A549 treated with DMSO at 1 μM for 4 hours (cell line): ENCODE measurements around the gene DUX4. TPM values are rescaled to one million over a fixed set of nuclear protein-coding genes. Genes with fewer than 3 reads are reported as not detected.

Experiments
- total RNA-seq: library from RNA; stranded (reverse); fragments of 200-300 nt; extraction: Qiagen RNA extraction; gene quantifications from 5 replicates; pipeline ENCODE4 v1.2.3, GENCODE V29; 2022; ENCODE audit warnings: low read depth

The DUX4 gene
- not detected in 5 replicates for total RNA-seq

GRCh38 chr4:190173428-190173827, at the start of gene DUX4:
TSS of gene DUX4 (plus strand) at chr4:190173774. CDS start at chr4:190173774, 0 bp downstream.

Other genes with a start within 250 kb of the DUX4 start
- gene FRG1, start 232.9 kb upstream of the DUX4 start, total RNA-seq: 36.6 to 40.3 TPM (median 38.2 TPM) in 5 replicates
- 0.12 TPM in 1 of 5 replicates, not detected in the others for gene FRG2, start 146.5 kb upstream of the DUX4 start, total RNA-seq
- not detected in 5 replicates for gene DBET, start 109.3 kb upstream of the DUX4 start, total RNA-seq